Cardiac septum (tissue), 1 donor: ENCODE results near the gene NUP98. TPM values are rescaled to one million over a fixed set of nuclear protein-coding genes. Genes with fewer than 3 reads are reported as not detected.
A peak's percentile ranks its signal among the peaks of the same experiment; 100 is the strongest.
"Not testable (repeated sequence)": the region's sequence is repeated elsewhere in the genome, so short reads cannot be mapped to it uniquely, and the experiment has no call there.

Experiments used
- DNase-seq: peaks from one replicate; pipeline ENCODE4 v3.0.0-alpha.2; 2020; ENCODE audit warnings: low spot score
- intact Hi-C: fragments of 100-400 bp; cut with DNase I; formaldehyde crosslinking; loops from one replicate; pipeline ENCODE4 v1.14.0; 2022
- total RNA-seq: library from RNA; stranded (reverse); fragmentation: NEBNext Ultra II Directional; extraction: Animal tissue kit (Norgen Biotek cat#: 25700); gene quantifications from one replicate; pipeline ENCODE4 v1.2.1, GENCODE V29; 2021
- donor health status: DM: no; HTN: no; CAD: no.

The NUP98 gene
- total RNA-seq, 1 donor from 2014 or later: 49.6 TPM

DNA sequence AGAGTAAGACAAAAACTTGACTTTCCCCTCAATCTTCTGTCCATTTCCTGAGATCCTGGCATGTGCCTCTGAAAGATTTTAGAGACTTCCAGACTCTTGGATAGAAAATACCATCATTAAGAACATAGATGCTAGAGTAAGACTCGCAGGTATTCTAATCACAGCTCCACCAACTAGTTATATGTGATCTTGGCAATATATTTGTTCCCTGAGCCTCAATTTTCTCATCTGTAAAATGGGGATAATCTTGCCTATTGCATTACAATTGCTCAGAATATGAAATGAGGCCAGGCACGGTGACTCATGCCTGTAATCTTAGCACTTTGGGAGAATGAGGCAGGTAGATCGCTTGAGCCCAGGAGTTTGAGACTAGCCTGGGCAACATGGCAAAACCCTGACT is 32.7 kb upstream of the NUP98 start:
- DNase-seq: no peak
- intact Hi-C loops: no loop called here

DNA sequence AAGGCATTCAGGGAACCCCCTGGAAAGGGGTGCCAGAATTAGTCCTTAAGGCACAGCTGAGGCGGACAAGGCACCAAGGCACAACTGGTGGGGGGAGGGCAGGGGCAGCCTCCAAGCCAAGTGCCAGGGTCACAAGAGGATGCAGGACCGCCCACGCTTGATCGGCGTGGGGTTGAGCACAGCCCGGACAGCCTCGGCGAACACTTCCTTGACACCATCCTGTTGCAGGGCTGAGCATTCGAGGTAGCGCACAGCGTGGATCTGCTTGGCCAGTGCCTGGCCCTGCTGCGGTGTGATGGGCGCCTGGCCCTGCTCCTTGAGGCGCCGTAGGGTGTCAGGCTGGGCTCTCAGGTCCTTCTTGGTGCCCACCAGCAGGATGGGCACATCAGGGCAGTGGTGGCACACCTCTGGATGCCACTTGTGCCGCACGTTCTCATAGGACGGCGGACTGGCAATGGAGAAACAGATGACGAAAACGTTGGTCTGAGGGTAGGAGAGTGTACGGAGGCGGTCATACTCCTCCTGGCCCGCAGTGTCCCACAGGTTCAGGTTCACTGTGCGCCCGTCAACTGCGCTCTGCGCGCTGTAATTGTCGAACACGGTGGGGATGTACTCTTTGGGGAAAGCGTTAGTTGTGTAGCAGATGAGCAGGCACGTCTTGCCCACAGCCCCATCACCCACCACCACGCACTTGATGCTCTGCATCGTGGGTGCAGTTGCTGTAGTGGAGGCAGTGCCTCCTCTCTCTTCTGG is 30.3 kb upstream of the NUP98 start:
- DNase-seq: no peak

DNA sequence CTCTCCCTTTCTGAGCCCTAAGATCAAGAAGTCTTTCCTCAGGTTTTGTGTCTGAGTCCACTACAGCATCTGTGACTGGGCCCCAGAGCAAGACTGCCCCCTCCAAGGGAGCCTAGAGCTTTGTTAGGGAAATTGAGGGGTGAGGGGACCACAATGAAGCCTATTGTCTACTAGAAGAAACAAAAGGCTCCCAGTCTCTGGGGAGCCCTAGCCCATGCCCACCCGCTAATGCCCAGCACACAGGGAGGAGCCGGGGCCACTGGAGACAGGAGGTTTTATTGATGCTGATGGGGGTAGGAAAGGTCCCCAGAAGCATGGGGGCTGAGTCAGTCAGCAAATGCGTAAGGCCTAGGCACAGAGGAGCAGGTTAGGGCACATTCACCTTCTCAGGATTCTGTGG is 29.4 kb upstream of the NUP98 start:
- no peak for DNase-seq
- intact Hi-C loops: no loop called here

More for the DNA sequence above, 30.3 kb upstream of the NUP98 start:
- intact Hi-C loops: no loop called here

DNA sequence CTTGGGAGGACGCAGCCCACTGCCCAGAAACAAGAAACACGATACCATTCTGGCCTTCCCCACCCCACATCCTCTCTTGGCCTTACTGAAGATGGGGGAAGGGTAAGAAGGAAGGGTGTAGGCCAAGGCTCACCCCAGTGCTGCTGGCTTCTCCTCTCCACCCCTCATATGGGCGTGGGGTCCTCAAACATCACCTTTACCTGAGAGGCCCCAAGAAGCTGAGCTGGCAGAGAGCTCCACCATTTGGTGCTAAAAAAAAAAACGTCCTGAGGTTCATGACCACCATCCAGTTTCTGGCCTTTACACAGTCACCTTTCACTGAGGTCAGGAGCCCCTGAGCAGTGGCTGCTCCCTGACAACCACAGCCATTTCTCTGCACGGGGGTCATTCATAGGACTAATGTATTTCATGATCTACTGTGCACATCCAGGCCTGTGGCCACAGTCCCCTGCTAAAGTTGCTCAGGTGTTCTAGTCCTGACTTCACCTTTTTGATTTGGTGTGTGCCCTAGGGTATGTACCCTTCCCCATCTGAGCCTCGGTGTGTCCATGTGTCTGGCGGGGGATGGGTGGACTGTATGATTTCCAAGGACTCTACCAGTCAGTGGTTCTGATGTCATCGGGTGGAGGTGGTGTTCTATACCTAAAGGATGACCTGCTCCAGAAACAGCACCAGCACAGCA is 28.3 kb upstream of the NUP98 start:
- no peak for DNase-seq
- intact Hi-C loops: no loop called here

DNA sequence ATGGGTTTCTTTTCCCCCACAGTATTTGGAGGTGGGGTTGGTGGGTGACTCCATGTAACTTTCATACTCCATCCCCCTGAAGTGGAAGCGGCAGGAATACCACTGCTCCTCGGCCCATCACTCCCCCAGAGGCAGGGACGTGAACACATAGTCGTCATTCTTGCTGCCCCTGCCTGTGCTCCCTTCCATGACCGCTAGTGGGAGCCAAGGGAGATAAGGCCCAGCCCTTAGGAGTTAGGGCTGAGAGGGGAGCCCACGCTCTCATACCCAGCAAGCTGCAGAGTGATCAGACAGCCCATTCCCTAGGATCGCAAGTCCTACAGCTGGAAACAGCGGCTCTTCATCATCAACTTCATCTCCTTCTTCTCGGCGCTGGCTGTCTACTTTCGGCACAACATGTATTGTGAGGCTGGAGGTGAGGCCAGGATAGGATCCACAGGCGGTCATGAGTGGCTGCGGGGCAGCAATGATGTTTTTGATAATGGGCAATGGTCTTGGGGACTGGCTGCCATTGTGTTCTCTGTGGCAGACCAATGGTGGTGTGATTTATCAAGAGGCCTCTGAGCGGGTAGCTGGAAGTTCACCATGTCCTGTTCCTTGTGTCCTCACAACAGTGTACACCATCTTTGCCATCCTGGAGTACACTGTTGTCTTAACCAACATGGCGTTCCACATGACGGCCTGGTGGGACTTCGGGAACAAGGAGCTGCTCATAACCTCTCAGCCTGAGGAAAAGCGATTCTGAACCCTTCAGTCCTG is 27.5 kb upstream of the NUP98 start:
- intact Hi-C loops: no loop called here
- DNase-seq: no peak

DNA sequence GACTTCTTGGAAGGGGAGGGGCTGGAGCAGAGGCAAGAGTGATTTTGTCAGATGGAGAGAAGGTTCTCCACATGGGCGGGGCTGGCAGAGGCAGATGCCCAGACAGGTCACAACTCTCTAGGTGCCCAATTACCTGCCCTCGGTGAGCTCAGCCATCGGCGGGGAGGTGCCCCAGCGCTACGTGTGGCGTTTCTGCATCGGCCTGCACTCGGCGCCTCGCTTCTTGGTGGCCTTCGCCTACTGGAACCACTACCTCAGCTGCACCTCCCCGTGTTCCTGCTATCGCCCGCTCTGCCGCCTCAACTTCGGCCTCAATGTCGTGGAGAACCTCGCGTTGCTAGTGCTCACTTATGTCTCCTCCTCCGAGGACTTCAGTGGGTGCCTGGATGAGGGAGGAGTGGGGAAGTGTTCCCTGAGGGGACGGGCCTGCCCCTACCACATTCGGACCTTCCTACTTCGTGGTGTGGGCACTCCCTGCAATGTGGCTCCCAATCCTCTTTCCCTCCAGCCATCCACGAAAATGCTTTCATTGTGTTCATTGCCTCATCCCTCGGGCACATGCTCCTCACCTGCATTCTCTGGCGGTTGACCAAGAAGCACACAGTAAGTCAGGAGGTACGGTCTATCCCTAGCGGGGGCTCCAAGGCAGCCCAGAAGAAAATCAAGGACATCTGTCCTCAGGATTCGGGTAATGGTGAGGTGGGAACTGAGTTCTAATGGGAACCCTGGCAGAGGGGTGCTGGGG is 26.6 kb upstream of the NUP98 start:
- no peak for DNase-seq

DNA sequence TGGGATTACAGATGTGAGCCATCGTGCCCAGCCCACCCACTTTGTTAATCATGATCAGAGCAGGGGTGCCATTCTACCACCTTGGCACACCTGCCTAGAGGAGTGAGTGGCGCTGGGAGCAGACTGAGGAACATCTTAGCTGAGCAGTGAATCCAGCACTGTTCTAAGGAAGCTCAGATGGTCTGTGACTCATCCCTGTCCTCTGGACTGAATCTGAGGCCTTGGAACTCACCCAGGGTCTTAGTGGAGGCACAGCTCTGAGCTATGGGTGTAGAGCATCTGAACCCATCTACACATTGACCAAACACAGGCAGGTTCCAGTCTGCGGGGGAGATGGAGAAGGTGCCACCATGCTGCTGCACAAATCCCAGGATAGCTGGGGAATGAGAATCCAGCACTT is 25.9 kb upstream of the NUP98 start:
- no peak for DNase-seq

More for the DNA sequence above, 26.6 kb upstream of the NUP98 start:
- intact Hi-C loops: no loop called here

DNA sequence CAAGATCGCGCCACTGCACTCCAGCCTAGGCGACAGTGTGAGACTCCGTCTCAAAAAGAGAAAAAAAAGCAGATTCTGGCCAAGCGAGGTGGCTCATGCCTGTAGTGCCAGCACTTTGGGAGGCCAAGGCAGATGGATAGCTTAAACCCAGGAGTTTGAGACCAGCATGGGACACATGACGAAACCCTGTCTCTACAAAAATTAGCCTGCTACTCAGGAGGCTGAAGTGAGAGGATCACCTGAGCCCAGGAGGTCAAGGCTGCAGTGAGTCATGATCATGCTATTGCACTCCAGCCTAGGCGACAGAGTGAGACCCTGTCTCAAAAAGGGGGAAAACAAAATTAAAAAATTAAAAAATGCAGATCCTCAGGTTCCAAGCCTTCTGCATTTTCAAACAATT is 25.0 kb upstream of the NUP98 start:
- no peak for DNase-seq
- intact Hi-C loops: no loop called here

More for the DNA sequence above, 25.9 kb upstream of the NUP98 start:
- intact Hi-C loops: no loop called here

DNA sequence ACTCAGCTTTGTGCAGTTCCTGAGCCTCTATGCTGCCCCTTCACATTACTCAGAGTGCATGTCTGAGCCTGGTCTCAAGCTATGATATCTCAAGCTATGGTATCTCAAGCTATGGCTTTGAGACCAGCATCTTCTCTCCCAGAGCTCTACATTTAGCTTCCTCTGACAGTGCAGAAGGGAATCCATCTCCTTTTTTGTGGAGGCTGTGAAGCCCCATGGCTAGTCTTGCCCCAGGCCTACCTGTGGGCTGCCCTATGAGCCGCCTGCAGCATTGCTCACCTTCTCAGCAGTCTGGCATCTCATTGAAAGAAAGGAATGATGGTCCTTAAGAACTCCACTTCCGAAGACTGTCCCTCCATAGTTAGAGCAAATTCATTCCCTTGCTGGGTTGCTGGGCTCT is 23.6 kb upstream of the NUP98 start:
- intact Hi-C loops: no loop called here
- no peak for DNase-seq

DNA sequence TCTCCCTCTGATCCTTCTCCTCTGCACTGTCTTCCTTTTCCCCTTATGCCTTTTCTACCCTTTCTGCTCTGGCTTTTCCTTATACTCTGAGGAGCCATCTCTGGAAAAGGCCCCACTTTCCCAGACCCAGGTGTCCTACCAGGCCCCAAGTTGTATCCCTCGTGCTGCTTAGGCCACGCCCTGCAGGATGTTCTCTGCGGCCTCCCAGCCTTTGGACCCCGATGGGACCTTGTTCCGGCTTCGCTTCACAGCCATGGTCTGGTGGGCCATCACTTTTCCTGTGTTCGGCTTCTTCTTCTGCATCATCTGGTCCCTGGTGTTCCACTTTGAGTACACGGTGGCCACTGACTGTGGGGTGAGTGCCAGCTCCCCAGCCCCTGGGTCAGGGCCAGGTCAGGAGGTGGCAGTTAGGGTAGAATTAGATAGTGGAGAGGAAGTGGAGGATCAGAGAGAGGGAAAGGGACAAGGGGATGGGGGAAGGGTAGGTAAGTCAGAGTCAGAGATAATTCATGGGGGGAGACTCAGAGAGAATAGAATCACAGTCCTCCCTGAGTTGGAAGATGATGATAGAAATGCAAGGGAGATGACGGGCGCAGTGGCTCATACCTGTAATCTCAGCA is 19.9 kb upstream of the NUP98 start:
- intact Hi-C loops: no loop called here
- no peak for DNase-seq

DNA sequence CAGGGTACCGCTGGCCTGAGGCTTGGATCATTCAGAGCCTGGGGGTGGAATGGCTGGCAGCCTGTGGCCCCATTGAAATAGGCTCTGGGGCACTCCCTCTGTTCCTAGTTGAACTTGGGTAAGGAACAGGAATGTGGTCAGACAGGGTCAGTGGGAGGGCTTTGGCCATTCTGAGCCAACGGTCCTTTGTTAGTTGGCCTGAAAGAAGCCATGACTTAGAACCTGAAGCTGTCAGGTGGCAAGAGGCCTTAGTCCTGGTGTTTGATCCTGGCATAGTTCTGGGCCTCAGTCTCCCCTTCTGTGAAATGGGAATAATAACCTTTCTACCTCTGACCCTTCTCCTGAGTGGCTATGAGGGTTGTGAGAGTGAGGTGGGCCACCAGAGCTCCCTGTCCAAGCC is 19.3 kb upstream of the NUP98 start:
- intact Hi-C loops: no loop called here
- DNase-seq: no peak

DNA sequence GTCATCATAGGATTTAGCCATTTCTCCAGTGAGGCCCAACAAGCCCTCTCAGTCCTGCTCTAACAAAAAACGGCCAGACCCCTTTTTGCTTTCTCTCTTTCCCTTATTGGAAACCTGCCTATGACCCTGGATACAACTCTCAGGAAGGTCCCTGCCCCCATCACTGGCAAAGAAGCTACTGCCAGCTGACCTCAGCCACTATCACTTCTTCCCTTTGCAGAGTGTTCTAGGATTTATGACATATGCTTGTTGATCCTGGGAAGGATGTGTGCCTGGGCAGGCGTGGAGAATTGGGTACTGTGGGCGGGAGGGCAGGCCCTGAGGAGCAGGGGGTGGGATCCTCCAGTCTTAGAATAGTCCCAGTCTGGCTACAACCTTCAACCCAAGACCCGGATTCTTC is 18.5 kb upstream of the NUP98 start:
- no peak for DNase-seq
- intact Hi-C loops: no loop called here

DNA sequence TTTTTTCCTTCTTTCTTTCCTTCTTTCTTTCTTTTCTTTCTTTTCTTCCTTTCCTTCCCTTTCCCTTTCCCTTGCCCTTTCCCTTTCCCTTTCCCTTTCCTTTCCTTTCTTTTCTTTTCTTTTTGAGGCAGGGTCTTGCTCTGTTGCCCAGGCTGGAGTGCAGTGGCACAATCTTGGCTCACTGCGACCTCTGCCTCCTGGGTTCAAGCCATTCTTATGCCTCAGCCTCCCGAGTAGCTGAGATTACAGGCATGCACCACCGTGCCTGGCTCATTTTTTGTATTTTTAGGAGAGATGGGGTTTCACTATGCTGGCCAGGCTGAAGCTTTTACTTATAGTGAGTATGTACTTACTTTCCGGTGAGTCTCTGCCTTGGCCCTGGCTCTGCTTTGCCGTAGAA is 17.5 kb upstream of the NUP98 start:
- DNase-seq, intact Hi-C loops: not testable (repeated sequence)

DNA sequence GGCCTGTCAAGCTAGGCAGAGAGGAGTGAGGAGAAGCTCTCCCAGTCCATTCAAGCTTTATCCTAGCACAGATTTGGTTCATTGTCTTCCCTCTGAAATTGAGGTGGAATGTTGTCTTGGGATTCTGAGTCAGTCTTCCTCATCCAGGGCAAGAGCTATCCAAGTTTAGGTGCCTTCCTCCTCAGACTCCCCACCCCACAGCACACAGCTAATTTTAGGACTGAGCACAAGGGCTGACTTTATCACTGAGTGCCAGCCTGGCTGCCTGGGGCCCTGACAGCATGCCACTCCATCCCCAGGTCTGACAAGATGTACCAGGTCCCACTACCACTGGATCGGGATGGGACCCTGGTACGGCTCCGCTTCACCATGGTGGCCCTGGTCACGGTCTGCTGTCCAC is 13.6 kb upstream of the NUP98 start:
- no peak for DNase-seq
- intact Hi-C loops: no loop called here

DNA sequence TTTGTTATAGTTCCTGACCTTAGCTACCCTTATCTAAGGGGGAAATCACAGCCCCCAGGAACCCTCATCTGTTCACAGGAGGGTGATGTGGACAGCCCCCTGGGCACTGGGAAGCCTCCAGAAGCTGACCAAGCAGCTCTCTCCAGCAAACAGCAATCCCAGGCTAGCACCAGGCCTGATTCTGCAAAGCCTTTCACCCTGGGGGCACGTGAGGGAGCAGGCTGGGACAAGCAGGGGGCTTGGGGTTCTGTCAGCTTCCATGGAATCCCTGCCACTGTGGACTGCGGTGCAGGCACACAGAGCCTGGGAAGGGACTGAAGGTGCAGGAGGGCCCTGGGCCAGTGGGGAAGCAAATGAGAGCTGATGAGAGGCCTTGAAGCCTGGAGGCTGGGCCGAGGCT is 13.1 kb upstream of the NUP98 start:
- intact Hi-C loops: no loop called here
- no peak for DNase-seq

DNA sequence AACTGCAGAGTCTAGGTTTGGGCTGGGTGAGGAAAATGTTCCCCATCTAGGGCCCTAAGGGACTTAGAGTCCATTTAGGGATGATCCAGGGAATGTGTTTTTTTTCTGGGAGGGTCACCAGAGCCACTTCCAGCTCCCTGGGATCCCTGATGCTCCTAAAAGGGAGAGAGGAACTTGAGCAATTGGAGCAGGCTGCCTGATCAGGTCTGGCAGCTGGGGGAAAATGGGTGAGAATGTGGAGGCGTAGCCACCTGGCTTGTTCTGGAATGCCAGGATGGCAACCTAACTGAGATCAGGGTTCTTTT is 12.2 kb upstream of the NUP98 start:
- DNase-seq: no peak
- intact Hi-C loops: no loop called here

DNA sequence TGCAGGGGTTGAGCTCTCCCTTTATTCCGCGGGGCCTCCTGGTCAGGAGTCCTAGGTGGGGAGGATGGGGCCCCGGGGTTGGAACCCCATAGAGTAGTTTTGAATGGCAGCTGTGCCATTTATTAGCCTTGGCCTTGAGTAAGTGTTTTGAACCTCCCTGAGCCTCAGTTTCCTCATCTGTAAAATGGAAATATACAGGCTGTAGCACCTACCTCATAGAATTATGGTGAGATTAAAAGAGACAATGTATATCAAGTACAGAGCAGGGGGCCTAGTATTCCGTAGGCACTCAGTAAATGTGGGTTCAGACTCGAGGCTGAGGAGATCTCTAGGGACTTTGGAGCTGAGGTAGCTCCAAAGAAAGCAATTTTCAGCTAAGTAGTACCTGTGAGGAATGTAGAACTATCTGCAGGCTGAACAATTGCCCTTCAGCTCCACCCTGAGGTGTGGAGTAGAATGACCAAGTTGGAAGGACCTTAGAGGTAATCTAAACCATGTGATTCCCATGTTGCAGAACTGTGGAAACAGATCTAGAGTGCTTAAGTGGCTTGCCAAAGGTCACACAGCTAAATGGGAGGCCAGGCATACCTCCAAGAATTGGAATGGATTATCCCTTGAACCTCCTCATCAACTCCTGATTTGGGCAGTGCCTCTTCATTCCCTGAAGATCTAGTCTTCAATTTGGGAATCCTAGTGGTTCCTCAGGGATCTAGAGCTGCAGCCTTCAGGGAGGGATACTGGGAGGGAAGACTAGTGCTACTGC is 11.7 kb upstream of the NUP98 start:
- intact Hi-C loops: no loop called here
- no peak for DNase-seq

DNA sequence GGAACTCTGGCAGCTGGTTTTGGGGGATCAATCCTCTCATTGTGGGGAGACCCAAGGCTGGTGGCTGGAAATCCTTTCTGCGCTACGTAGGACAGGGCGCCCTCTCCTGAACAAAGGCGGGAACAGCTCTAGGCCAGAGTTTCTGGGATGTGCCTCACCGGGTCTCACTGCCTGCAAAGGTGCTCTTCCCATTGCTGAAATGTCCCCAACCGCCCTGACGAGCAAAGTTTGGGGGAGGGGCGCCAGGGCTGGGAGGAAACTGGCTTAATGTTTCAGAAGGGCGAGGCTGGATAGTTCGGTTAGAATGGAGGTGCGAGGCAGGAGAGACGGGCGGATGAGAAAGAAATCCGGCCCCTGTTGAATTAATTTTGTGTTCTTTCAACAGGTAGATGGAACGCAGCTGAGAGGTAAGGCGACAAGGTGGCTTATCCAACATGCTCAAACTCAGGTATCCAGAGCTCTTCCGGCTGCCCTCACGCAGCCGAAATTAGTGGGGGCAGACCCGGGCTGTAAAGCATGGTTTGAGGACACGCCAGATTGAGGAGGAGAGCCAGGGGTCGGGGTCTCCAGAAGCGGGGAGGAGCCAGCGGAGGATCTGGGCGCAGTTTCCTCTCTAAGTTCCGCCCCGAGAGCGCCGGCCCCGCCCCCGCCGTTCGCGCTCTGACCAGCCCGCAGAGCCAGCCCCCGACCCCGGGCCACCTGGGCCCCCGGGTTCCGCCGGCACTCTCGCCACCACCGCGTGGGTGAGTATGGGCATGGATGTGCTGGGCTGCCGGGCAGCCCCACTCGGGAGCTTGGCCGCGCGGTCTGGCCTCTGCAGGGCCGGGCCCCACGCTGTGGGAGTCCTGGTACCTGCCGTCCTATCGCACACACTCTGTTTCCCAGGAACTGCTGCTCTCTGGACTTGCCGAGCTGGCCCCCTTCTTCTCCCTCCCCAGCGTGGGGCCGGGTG is 10.8 kb upstream of the NUP98 start, which contains the start of gene PGAP2:
TSS of gene PGAP2 (plus strand) at position 652 of the 952 bp plus-strand sequence. CDS start 2,700 bp downstream, outside the sequence.
- intact Hi-C loops: no loop called here

More for the DNA sequence above, 10.8 kb upstream of the NUP98 start, which contains the start of gene PGAP2:
- peak; percentile 86 for DNase-seq
